ENCODE data around the gene UBAC2.

UBAC2 gene

GRCh38 chr13:99329477-99329876 lies 128.8 kb downstream of the UBAC2 start:
- TF ChIP-seq CTCF (IDR thresholded peaks at IDR 0.05): no peak
- TF ChIP-seq ZFX (IDR thresholded peaks at IDR 0.05; ENCODE audit: borderline replicate concordance): no peak
- H3K27ac ChIP-seq: no peak overlapping the region

- TF ChIP-seq CTCF (IDR thresholded peaks at IDR 0.05): no peak
- no peak for TF ChIP-seq ZFX (IDR thresholded peaks at IDR 0.05; ENCODE audit: borderline replicate concordance)
- H3K27ac ChIP-seq: no peak overlapping the region
Observed at GRCh38 chr13:99330942-99331341, 130.3 kb downstream of the UBAC2 start.

- no peak overlapping the region for H3K27ac ChIP-seq
Observed at GRCh38 chr13:99331881-99332293, 131.2 kb downstream of the UBAC2 start.

GRCh38 chr13:99332456-99332855 lies 131.8 kb downstream of the UBAC2 start:
- no peak overlapping the region for H3K27ac ChIP-seq
- no peak for TF ChIP-seq ZFX (IDR thresholded peaks at IDR 0.05; ENCODE audit: borderline replicate concordance)
- TF ChIP-seq CTCF (IDR thresholded peaks at IDR 0.05): no peak

More at GRCh38 chr13:99331881-99332293, 131.2 kb downstream of the UBAC2 start:
- TF ChIP-seq ZFX (IDR thresholded peaks at IDR 0.05; ENCODE audit: borderline replicate concordance): no peak
- no peak for TF ChIP-seq CTCF (IDR thresholded peaks at IDR 0.05)

- no peak for TF ChIP-seq CTCF (IDR thresholded peaks at IDR 0.05)
- no peak overlapping the region for H3K27ac ChIP-seq
Observed at GRCh38 chr13:99334221-99334620, 133.6 kb downstream of the UBAC2 start.

- no peak overlapping the region for H3K27ac ChIP-seq
- TF ChIP-seq ZFX (IDR thresholded peaks at IDR 0.05; ENCODE audit: borderline replicate concordance): no peak
- no peak for TF ChIP-seq CTCF (IDR thresholded peaks at IDR 0.05)
Observed at GRCh38 chr13:99335087-99335486, 134.4 kb downstream of the UBAC2 start.

GRCh38 chr13:99335603-99336002 lies 134.9 kb downstream of the UBAC2 start:
- no peak for TF ChIP-seq ZFX (IDR thresholded peaks at IDR 0.05; ENCODE audit: borderline replicate concordance)
- TF ChIP-seq CTCF (IDR thresholded peaks at IDR 0.05): no peak
- H3K27ac ChIP-seq: no peak overlapping the region
